ENCODE measurements around the gene CDK5.

Gene CDK5

DNA sequence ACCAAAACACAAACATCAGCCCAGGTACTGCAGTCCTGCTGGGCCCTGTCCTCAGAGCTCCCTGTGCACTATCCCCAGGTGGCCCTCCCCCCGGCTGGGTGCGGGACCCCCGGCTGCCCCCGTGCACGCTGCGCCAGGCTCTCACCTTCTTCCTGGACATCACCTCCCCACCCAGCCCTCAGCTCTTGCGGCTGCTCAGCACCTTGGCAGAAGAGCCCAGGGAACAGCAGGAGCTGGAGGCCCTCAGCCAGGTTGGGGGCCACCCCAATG is 47.7 kb downstream of the CDK5 start:
- H3K4me1 ChIP-seq (ENCODE audit: control insufficient read depth in 5 of 5, insufficient read depth in 5 of 5, low read length in 5 of 5), result peaks cover 9 to 61% (median 37%) of the 10 kb centered on the region in 5 donors
- H3K9me3 ChIP-seq (ENCODE audit: control insufficient read depth in 5 of 5, low read length in 5 of 5), result no peaks in the 10 kb centered on the region
- H3K9ac ChIP-seq (ENCODE audit: low read length in 5 of 5), result no peak overlapping the region
- no peak overlapping the region for H3K4me3 ChIP-seq (ENCODE audit: low read depth in 1 of 5, low read length in 5 of 5)
- peaks cover 0 to 19% (median 8%) of the 10 kb centered on the region in 5 donors for H3K36me3 ChIP-seq (ENCODE audit: control insufficient read depth in 5 of 5, insufficient read depth in 5 of 5, low read length in 5 of 5)
- no peak overlapping the region for H3K27ac ChIP-seq (ENCODE audit: low read depth, low read length)
- peaks cover 0 to 22% (median 16%) of the 10 kb centered on the region in 5 donors for H3K27me3 ChIP-seq (ENCODE audit: control insufficient read depth in 5 of 5, insufficient read depth in 4 of 5, low read length in 5 of 5)

DNA sequence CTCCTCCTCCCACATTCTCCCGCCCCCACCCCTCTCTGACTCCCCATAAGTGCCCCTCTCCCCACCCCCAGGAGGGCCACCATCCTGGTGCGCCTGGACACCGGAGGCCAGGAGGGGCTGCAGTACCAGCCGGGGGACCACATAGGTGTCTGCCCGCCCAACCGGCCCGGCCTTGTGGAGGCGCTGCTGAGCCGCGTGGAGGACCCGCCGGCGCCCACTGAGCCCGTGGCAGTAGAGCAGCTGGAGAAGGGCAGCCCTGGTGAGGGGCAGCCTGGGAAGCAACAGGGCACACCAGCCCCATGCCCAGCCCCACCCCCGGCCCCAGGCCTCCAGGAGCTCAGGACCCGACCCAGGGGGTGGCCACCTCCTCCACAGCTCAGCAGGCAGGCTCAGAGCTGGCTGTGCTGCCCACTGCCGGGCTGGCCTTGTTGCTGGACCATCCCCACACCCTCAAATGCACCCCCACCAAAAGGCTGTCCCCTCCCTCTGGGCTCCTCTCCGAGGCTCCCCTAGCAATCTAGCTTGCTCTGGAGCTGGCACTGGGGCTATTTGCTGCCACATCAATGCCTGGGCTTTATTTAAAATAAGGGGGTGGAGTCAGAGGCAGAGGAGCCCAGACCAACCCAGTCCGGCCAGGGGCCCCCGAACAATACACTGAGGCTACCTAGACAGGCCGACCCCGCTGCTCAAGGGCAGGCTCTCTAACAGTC is 48.2 kb downstream of the CDK5 start:
- peaks cover 0 to 22% (median 16%) of the 10 kb centered on the region in 5 donors for H3K27me3 ChIP-seq (ENCODE audit: control insufficient read depth in 5 of 5, insufficient read depth in 4 of 5, low read length in 5 of 5)
- H3K9me3 ChIP-seq (ENCODE audit: control insufficient read depth in 5 of 5, low read length in 5 of 5), result no peaks in the 10 kb centered on the region
- H3K4me3 ChIP-seq (ENCODE audit: low read depth in 1 of 5, low read length in 5 of 5), result no peak overlapping the region
- no peak overlapping the region for H3K9ac ChIP-seq (ENCODE audit: low read length in 5 of 5)
- peaks cover 9 to 59% (median 37%) of the 10 kb centered on the region in 5 donors for H3K4me1 ChIP-seq (ENCODE audit: control insufficient read depth in 5 of 5, insufficient read depth in 5 of 5, low read length in 5 of 5)
- peaks cover 0 to 19% (median 9%) of the 10 kb centered on the region in 5 donors for H3K36me3 ChIP-seq (ENCODE audit: control insufficient read depth in 5 of 5, insufficient read depth in 5 of 5, low read length in 5 of 5)
- no peak overlapping the region for H3K27ac ChIP-seq (ENCODE audit: low read depth, low read length)

DNA sequence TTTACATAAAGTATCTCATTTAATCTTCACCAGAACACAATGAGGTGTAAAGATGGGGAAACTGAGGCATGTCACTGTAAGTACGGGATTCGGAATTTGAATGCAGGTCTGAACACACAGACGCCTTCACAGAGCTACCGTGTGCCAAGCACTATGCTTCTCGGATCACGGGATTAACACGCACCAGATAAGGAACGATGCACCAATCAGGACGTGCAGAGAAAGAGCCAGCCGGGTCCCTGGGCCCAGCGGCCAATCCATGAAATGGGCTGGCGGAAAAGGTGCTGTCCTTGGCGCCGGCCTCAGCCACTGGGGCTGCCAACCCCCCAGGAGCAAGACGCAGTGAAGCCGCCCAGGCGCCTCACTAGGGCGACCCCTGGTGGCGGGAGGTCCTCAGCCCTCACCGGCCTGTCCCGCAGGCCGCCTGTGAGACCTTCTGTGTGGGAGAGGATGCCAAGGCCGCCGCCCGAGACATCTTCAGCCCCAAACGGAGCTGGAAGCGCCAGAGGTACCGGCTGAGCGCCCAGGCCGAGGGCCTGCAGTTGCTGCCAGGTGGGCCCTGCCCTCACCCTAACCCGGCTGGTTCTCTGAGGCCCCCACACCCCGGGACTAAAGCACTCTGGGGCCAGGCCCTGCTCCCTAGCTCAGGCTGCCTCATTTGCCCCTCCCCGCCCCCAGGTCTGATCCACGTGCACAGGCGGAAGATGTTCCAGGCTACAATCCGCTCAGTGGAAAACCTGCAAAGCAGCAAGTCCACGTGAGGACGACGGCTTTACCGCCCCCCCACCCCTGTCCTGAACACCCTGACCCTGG is 49.0 kb downstream of the CDK5 start:
- H3K9me3 ChIP-seq (ENCODE audit: control insufficient read depth in 5 of 5, low read length in 5 of 5), result no peaks in the 10 kb centered on the region
- peaks cover 0 to 13% (median 9%) of the 10 kb centered on the region in 5 donors for H3K36me3 ChIP-seq (ENCODE audit: control insufficient read depth in 5 of 5, insufficient read depth in 5 of 5, low read length in 5 of 5)
- no peak overlapping the region for H3K27ac ChIP-seq (ENCODE audit: low read depth, low read length)
- H3K4me1 ChIP-seq (ENCODE audit: control insufficient read depth in 5 of 5, insufficient read depth in 5 of 5, low read length in 5 of 5), result peaks cover 9 to 53% (median 32%) of the 10 kb centered on the region in 5 donors
- peak overlapping the region; percentile 32 to 60 (median 50) for H3K4me3 ChIP-seq (ENCODE audit: low read depth in 1 of 5, low read length in 5 of 5)
- H3K9ac ChIP-seq (ENCODE audit: low read length in 5 of 5), result peak overlapping the region in 1 of 5 donors; percentile 9
- peaks cover 0 to 21% (median 10%) of the 10 kb centered on the region in 5 donors for H3K27me3 ChIP-seq (ENCODE audit: control insufficient read depth in 5 of 5, insufficient read depth in 4 of 5, low read length in 5 of 5)

DNA sequence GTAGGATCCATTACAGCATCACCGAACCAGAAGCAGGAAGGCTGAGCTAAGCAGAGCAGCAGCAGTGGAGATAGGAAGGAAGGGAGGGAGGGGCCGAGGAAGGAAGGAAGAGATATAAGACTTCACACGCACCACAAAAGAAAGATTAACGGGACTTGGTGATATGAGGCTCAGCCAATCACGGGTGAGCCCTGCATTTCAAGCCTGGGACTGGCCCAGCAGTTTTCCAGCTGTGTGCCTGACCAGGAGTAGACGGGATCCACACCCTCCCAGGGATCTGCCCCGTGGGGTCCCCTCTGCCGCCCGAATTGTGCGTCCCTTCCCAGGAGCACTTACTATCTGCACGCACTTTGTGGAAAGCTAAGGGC is 49.6 kb downstream of the CDK5 start:
- peaks cover 9 to 51% (median 28%) of the 10 kb centered on the region in 5 donors for H3K4me1 ChIP-seq (ENCODE audit: control insufficient read depth in 5 of 5, insufficient read depth in 5 of 5, low read length in 5 of 5)
- H3K9ac ChIP-seq (ENCODE audit: low read length in 5 of 5), result peak overlapping the region in 1 of 5 donors; percentile 9
- H3K27me3 ChIP-seq (ENCODE audit: control insufficient read depth in 5 of 5, insufficient read depth in 4 of 5, low read length in 5 of 5), result peaks cover 0 to 21% (median 10%) of the 10 kb centered on the region in 5 donors
- H3K4me3 ChIP-seq (ENCODE audit: low read depth in 1 of 5, low read length in 5 of 5), result peak overlapping the region; percentile 32 to 60 (median 50)
- peaks cover 0 to 16% (median 9%) of the 10 kb centered on the region in 5 donors for H3K36me3 ChIP-seq (ENCODE audit: control insufficient read depth in 5 of 5, insufficient read depth in 5 of 5, low read length in 5 of 5)
- no peak overlapping the region for H3K27ac ChIP-seq (ENCODE audit: low read depth, low read length)
- H3K9me3 ChIP-seq (ENCODE audit: control insufficient read depth in 5 of 5, low read length in 5 of 5), result no peaks in the 10 kb centered on the region

DNA sequence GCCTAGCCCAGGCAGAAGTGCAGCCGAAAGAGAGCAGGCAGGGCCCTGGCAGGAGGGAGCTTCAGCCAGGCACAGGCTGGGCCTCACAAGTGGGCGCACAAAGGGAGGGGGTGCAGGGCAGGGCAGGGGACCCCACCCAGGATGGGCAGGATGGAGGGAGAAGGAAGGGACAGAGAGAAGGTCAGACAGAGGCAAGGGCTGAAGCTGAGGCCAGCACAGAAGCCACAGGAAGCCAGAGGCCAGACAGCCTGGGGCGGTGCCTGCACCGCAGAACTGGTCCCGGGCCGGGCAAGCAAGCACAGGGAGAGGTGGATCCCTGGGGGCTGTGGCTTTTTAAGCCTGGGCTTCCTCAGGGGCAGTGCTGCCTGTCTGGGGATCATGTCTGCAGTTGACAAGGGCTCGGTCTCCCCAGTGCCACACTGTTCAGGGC is 50.2 kb downstream of the CDK5 start:
- H3K27ac ChIP-seq (ENCODE audit: low read depth, low read length), result no peak overlapping the region
- peaks cover 0 to 15% (median 10%) of the 10 kb centered on the region in 5 donors for H3K36me3 ChIP-seq (ENCODE audit: control insufficient read depth in 5 of 5, insufficient read depth in 5 of 5, low read length in 5 of 5)
- H3K9me3 ChIP-seq (ENCODE audit: control insufficient read depth in 5 of 5, low read length in 5 of 5), result no peaks in the 10 kb centered on the region
- H3K27me3 ChIP-seq (ENCODE audit: control insufficient read depth in 5 of 5, insufficient read depth in 4 of 5, low read length in 5 of 5), result peaks cover 0 to 19% (median 5%) of the 10 kb centered on the region in 5 donors
- H3K4me1 ChIP-seq (ENCODE audit: control insufficient read depth in 5 of 5, insufficient read depth in 5 of 5, low read length in 5 of 5), result peaks cover 9 to 44% (median 21%) of the 10 kb centered on the region in 5 donors
- no peak overlapping the region for H3K4me3 ChIP-seq (ENCODE audit: low read depth in 1 of 5, low read length in 5 of 5)
- peak overlapping the region in 1 of 5 donors; percentile 18 for H3K9ac ChIP-seq (ENCODE audit: low read length in 5 of 5)

DNA sequence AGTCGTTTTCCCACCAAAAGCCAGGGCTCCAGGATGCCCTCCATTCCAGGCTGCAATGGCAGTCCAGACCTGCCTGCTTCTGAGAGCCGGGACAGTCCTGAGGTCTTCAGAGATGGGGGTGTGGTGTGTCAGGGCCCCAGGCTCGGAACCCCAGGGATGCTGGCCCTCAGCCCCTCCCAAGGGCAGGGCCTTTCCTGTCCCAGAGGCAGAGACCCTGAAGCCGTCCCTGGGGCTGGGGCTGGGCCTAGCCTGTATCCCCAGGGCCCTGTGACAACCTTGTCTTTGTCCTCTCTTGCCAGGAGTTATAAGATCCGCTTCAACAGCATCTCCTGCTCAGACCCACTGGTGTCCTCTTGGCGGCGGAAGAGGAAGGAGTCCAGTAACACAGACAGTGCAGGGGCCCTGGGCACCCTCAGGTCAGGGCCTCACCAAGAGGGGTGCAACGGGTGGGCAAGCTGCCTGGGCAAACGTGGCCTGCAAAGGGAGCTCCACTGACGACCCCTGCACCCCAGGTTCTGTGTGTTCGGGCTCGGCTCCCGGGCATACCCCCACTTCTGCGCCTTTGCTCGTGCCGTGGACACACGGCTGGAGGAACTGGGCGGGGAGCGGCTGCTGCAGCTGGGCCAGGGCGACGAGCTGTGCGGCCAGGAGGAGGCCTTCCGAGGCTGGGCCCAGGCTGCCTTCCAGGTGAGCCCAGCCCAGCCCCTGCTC is 51.0 kb downstream of the CDK5 start:
- H3K27me3 ChIP-seq (ENCODE audit: control insufficient read depth in 5 of 5, insufficient read depth in 4 of 5, low read length in 5 of 5), result peaks cover 0 to 16% (median 5%) of the 10 kb centered on the region in 5 donors
- H3K4me3 ChIP-seq (ENCODE audit: low read depth in 1 of 5, low read length in 5 of 5), result no peak overlapping the region
- peaks cover 0 to 21% (median 17%) of the 10 kb centered on the region in 5 donors for H3K36me3 ChIP-seq (ENCODE audit: control insufficient read depth in 5 of 5, insufficient read depth in 5 of 5, low read length in 5 of 5)
- peaks cover 6 to 37% (median 21%) of the 10 kb centered on the region in 5 donors for H3K4me1 ChIP-seq (ENCODE audit: control insufficient read depth in 5 of 5, insufficient read depth in 5 of 5, low read length in 5 of 5)
- H3K9ac ChIP-seq (ENCODE audit: low read length in 5 of 5), result no peak overlapping the region
- H3K9me3 ChIP-seq (ENCODE audit: control insufficient read depth in 5 of 5, low read length in 5 of 5), result no peaks in the 10 kb centered on the region
- H3K27ac ChIP-seq (ENCODE audit: low read depth, low read length), result no peak overlapping the region

DNA sequence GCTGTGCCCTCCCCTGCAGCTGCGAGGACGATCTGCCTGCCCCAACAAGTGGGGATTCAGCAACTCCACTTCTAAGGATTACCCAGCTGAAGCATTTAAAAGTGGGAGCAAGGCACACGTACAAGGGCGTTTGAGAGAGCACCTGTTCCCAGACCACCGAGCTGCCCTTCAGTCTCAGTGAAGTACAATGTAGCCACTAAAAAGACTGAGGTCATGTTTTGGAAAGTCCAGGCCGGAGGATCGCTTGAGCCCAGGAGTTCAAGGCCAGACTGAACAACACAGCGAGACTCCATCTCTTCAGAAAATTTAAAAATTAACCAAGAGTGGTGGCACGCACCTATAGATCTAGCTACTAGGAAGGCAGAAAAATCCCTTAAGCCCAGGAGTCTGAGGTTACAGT is 52.1 kb downstream of the CDK5 start:
- Histone ChIP-seq H3K4me3 (ENCODE audit: low read depth in 1 of 5, low read length in 5 of 5) (no peak overlapping the region), H3K27me3 (ENCODE audit: control insufficient read depth in 5 of 5, insufficient read depth in 4 of 5, low read length in 5 of 5) (peaks cover 0 to 12% (median 5%) of the 10 kb centered on the region in 5 donors), H3K4me1 (ENCODE audit: control insufficient read depth in 5 of 5, insufficient read depth in 5 of 5, low read length in 5 of 5) (peaks cover 4 to 29% (median 18%) of the 10 kb centered on the region in 5 donors), H3K36me3 (ENCODE audit: control insufficient read depth in 5 of 5, insufficient read depth in 5 of 5, low read length in 5 of 5) (peaks cover 0 to 26% (median 20%) of the 10 kb centered on the region in 5 donors), H3K27ac (ENCODE audit: low read depth, low read length) (no peak overlapping the region), H3K9ac (ENCODE audit: low read length in 5 of 5) (no peak overlapping the region), H3K9me3 (ENCODE audit: control insufficient read depth in 5 of 5, low read length in 5 of 5) (no peaks in the 10 kb centered on the region)

Measured in subcutaneous abdominal adipose tissue (tissue), 5 donors.